T-helper 1 cell treated with Interleukin-12 subunit alpha and Interleukin-12 subunit beta and Interleukin-4 antibody, amounts not matched to agents 30 ng/mL and 1 ng/mL, for 36 hours (primary cell): Measurements from ENCODE around the gene ZNF511. TPM values are rescaled to one million over a fixed set of nuclear protein-coding genes. Genes with fewer than 3 reads are reported as not detected.

Source experiments
- intact Hi-C: fragments of 100-400 bp; cut with micrococcal nuclease; formaldehyde crosslinking; loops from one replicate; pipeline ENCODE4 v1.15.1; 2024
- total RNA-seq: library from RNA; stranded (reverse); gene quantifications from 2 replicates; pipeline ENCODE4 v1.2.3, GENCODE V29; 2022

The ZNF511 gene
- total RNA-seq, 1 donor from 2014 or later: 55.6 TPM

GRCh38 chr10:133350283-133350949, 41.7 kb downstream of the ZNF511 start:
- intact Hi-C loops: no loop called here

DNA sequence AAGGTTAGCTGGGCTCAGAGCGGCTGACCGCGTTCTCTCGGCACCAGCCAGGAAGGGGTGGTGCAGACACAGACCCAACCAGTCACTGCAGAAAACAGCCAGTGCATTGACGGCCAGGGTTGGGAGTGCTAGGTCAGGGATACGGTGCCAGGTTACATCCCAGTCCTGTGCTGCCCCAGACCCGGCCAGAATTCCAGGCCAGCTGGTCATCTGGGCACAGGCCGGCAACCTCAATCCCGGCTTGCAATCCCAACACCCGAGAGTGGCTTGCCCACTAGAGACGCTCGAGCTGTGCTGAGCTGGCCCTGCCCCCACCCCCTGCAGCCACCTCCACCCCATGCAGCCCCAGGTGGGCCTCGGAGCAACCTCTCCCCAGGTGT, 42.2 kb downstream of the ZNF511 start:
- intact Hi-C loops: no loop called here

GRCh38 chr10:133351408-133352318, 42.9 kb downstream of the ZNF511 start:
- intact Hi-C loops: no loop called here

- intact Hi-C loops: no loop called here
These were observed 44.7 kb downstream of the ZNF511 start for GRCh38 chr10:133353202-133353959.

GRCh38 chr10:133353988-133354605, 45.4 kb downstream of the ZNF511 start:
- intact Hi-C loops: no loop called here

- intact Hi-C loops: loop anchor here (5.0 kb wide), 1 partner anchor 1167 kb away; the partner anchor contains the start of gene DPYSL4
These were observed 46.0 kb downstream of the ZNF511 start for GRCh38 chr10:133354672-133355240.

- intact Hi-C loops: loop anchor here (5.0 kb wide), 1 partner anchor 1168 kb away; the partner anchor contains the start of gene DPYSL4
These were observed 46.6 kb downstream of the ZNF511 start for GRCh38 chr10:133355266-133355665.

- intact Hi-C loops: loop anchor here (5.0 kb wide), 1 partner anchor 1169 kb away; the partner anchor contains the start of gene DPYSL4
These were observed 47.3 kb downstream of the ZNF511 start for GRCh38 chr10:133355991-133356390.

DNA sequence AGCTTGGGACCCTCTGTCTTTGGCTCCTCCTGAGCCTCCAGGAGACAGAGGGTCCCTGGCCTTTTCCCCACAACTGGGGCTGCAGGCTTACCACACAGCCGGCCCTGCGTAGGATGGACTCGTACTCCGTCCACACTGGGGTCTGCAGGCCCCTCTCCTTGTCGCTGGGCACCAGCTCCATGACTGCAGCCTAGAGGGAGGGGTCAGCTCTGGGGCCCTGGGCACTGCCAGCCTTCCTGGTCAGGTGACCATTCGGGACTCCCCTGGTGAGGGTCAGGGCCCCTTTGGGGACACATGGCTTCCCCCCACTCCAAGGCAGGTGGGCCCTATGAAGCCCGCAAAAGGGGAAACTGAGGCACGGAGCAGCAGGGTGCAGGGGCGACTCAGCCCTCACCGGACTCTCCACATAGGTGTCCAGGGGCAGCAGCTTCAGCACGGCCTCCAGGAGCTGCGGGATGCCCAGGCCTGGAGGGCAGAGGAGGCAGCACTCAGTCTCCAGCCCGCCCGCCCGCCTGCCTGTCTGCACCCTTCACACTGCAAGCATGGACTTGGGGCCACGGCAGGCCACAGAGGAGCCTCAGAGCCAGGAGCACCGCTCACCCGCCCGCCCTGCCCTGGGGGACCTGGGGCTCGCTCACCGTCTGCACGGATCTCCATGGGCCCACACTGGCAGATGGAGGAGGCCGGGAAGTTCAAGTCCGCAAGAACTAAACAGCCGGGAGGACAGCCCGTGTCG, 48.0 kb downstream of the ZNF511 start:
- intact Hi-C loops: loop anchor here (1.0 to 5.0 kb wide), 3 partner anchors 20 to 1169 kb away; partner anchors contain the start of genes CALY and DPYSL4

DNA sequence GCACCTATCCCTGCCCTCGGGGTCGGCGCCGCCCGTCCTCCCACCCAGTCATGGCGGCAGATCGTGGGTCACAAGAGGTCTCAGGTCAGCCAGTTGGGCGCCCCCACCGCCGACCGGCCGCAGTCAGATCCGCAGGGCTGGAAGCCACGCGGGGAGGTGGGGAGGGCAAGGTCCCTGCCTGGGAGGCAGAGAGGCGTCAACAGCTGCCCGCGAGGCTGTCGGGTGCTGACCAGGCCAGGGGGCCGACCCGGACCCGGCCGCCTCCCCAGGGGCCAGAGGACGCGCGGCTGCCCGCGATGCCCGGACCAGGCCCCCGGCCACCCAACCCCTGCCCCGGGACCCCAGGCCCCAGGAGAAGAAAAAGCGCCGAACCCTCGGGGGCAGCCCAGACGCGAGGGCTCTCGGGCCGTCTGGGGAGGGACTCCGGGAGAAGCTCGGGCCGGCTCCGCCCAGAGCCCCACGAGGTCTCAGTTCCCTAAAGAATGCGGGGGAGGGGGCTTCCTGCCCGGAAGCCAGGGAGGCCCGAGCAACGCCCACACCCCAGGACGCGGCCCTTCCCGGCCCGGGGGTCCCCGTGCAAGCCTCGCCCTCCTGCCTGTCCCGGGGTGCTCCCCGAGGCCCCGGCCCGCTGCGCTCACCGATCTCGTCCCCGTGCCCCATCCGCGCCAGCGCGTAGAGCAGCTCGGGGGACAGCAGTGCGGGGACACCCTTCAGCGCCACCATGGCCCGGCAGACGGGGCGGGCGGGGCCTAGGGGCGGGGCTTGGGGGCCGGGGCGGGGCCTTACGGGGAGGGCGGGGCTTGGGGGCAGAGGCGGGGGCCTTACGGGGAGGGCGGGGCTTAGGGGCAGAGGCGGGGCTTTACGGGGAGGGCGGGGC, 48.8 kb downstream of the ZNF511 start, which contains the start of gene FUOM:
Gene FUOM (minus strand): TSS at position 735 of the 877 bp plus-strand sequence. CDS start 12 bp downstream, at position 723.
- intact Hi-C loops: loop anchor here (1.0 to 5.0 kb wide), 9 partner anchors 16 to 1170 kb away; partner anchors contain the start of genes CALY, DPYSL4, ECHS1 and MTG1

GRCh38 chr10:133358162-133358924, 49.6 kb downstream of the ZNF511 start:
- intact Hi-C loops: loop anchor here (1.0 to 5.0 kb wide), 7 partner anchors 15 to 1171 kb away; partner anchors contain the start of genes DPYSL4, ECHS1 and MTG1

- intact Hi-C loops: loop anchor here (1.0 to 5.0 kb wide), 7 partner anchors 14 to 1172 kb away; partner anchors contain the start of genes DPYSL4, ECHS1 and MTG1
These were observed 50.2 kb downstream of the ZNF511 start for GRCh38 chr10:133358925-133359310.

DNA sequence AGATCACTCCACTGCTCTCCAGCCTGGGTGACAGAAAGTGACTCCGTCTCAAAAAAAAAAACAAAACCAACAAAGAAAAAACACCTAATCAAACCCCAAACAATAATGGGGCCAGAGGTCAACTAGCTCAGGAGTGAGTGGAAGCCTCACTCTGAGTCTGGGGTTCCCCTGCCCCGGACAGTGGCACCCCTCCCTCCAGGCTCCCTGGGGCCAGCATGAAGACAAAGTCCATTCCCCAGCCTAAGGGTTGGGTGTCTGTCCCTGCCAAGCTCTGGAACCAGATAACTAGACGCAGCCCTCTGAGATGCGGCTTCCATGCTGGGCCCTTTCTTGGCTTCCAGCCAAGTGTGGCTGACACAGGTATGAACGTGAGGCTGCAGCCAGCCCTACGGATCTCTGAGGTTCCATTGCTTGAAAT, 50.8 kb downstream of the ZNF511 start:
- intact Hi-C loops: loop anchor here (2.0 to 5.0 kb wide), 2 partner anchors 31 to 1172 kb away; partner anchors contain the start of gene DPYSL4

- intact Hi-C loops: loop anchor here (2.0 to 5.0 kb wide), 2 partner anchors 31 to 1173 kb away; partner anchors contain the start of gene DPYSL4
These were observed 51.4 kb downstream of the ZNF511 start for GRCh38 chr10:133359972-133360610.

- intact Hi-C loops: no loop called here
These were observed 52.5 kb downstream of the ZNF511 start for GRCh38 chr10:133361227-133361626.

DNA sequence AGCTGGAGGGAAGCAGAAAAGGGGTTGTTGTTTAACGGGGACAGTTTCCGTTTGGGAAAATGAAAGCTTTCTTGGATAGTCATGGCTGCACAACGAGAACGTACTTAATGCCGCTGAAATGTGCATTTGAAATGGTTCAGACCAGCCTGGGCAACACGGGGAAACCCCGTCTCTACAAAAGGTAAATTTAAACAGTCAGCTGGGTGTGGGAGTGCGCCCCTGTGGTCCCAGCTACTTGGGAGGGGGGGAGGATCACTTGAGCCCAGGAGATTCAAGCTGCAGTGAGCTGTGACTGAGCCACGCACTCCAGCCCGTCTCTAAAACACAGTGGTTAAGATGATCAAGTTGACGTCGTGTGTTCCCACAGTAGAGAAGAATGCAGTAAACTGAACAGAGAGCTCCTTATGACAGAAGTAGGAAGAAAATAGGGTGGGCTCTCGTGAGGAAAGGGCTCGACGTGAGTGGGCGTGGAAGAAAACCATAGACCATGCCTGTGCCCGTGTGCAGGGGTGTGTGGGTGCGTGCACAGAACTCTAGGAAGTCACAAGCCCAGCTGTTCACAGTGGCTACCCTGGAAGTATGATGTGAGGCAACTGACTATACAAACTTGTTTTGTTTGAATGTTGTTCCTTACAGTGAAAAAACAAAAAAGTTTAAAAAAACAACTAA, 53.2 kb downstream of the ZNF511 start:
- intact Hi-C loops: no loop called here
